Esophagus (tissue), 2 donors: Measurements from ENCODE around the gene RPS16. TPM values are rescaled to one million over a fixed set of nuclear protein-coding genes. Genes with fewer than 3 reads are reported as not detected.
A peak's percentile ranks its signal among the peaks of the same experiment; 100 is the strongest.

Source experiments
- H3K27ac ChIP-seq, 2 donors: one replicate each; pipeline ENCODE4 v1.5.1; 2013; ENCODE audit warnings: low read depth in 2 of 2, mild to moderate bottlenecking in 2 of 2, inconsistent platforms in 1 of 2, low read length in 1 of 2, moderate library complexity in 1 of 2
- H3K27me3 ChIP-seq, 2 donors: one replicate each; pipeline ENCODE4 v1.6.1; 2013; ENCODE audit warnings: low read length in 2 of 2, control low read depth in 1 of 2, mild to moderate bottlenecking in 1 of 2; ENCODE audit not compliant: insufficient read depth in 2 of 2, control insufficient read depth in 1 of 2
- H3K36me3 ChIP-seq, 2 donors: one replicate each; pipeline ENCODE4 v1.6.1; 2013; ENCODE audit warnings: low read length in 1 of 2; ENCODE audit not compliant: control insufficient read depth in 2 of 2, insufficient read depth in 2 of 2
- H3K4me1 ChIP-seq, 2 donors: one replicate each; pipeline ENCODE4 v1.6.1; 2013; ENCODE audit warnings: low read length in 1 of 2; ENCODE audit not compliant: control insufficient read depth in 2 of 2, insufficient read depth in 2 of 2
- H3K4me3 ChIP-seq, 2 donors: one replicate each; pipeline ENCODE4 v1.5.1; 2013; ENCODE audit warnings: low read length in 2 of 2, mild to moderate bottlenecking in 2 of 2, low read depth in 1 of 2, moderate library complexity in 1 of 2
- H3K9me3 ChIP-seq, 2 donors: one replicate each; pipeline ENCODE4 v1.6.1; 2013; ENCODE audit warnings: mild to moderate bottlenecking in 2 of 2, low read depth in 1 of 2, low read length in 1 of 2, moderate library complexity in 1 of 2; ENCODE audit not compliant: control insufficient read depth in 2 of 2, insufficient read depth in 1 of 2
- WGBS, 2 donors: extraction: QIAGEN DNeasy Blood & Tissue Kit; methylation state at CpG; one replicate each; pipeline ENCODE4 v1.1.7; 2013; 5-methylcytosine and 5-hydroxymethylcytosine counted together
- polyA plus RNA-seq, 2 donors: library from polyadenylated mRNA; stranded (reverse); fragments of 200-250 nt; gene quantifications; one replicate each; pipeline ENCODE4 v1.2.3, GENCODE V29; 2013
- donor health status: healthy with polysubstance abuse.
- donor health status: Bipolar disorder and iron deficiency.

The RPS16 gene
- polyA plus RNA-seq, 2 donors: 1,628 to 3,096 TPM

GRCh38 chr19:39413911-39414608 is 21.7 kb downstream of the RPS16 start:
- peak overlapping the region; percentile 86 to 94 for H3K27ac ChIP-seq

DNA sequence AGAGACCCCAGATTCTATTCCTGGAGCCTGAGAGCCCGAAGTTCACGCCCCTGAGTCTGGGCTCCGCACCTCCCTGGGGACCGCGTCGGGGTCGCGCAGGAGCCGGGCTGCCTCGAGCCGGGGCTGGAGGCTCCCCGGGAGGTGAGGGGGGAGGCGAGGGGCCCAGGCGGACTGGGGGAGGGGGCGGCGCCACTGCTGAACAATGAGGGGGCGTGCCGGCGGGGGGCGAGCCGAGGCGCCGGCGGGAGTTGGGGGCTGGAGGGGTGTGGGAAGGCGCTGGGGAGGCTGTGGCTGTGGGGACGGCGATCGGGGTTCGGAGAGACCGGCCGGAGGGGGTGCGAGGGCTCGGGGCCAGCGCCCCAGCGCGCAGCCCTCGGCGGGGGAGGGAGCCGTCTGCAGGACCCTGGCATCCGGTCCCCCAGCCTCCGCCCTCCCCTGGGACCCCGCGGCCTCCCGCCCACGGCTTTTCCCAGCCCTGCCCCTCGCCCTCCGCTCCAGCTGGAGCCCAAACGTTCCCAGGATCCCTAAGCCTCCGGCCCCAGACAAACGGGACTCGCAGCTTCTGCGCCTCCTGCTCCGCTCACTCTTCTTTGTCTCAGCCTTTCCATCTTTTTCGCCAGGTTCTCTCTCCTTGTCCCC is 22.4 kb downstream of the RPS16 start:
- H3K9me3 ChIP-seq: no peaks in the 10 kb centered on the region
- WGBS, 2 donors: 2 to 3% methylated on average over 43 to 54 of the region's 54 CpGs
- peak overlapping the region; percentile 86 to 94 for H3K27ac ChIP-seq
- H3K4me3 ChIP-seq: peak overlapping the region; percentile 56 to 61
- H3K36me3 ChIP-seq: peaks cover 0 to 4% of the 10 kb centered on the region in 2 donors
- peaks cover 5 to 7% of the 10 kb centered on the region in 2 donors for H3K4me1 ChIP-seq
- no peaks in the 10 kb centered on the region for H3K27me3 ChIP-seq

More at GRCh38 chr19:39413911-39414608, 21.7 kb downstream of the RPS16 start:
- WGBS, 2 donors: 43 to 46% methylated on average over 18 of the region's 18 CpGs
- Histone ChIP-seq H3K27me3 (no peaks in the 10 kb centered on the region), H3K36me3 (no peaks in the 10 kb centered on the region), H3K4me1 (peaks cover 5 to 7% of the 10 kb centered on the region in 2 donors), H3K9me3 (no peaks in the 10 kb centered on the region), H3K4me3 (peak overlapping the region; percentile 56 to 61)

- Histone ChIP-seq H3K36me3 (peaks cover 4 to 9% of the 10 kb centered on the region in 2 donors), H3K4me1 (peaks cover 5 to 7% of the 10 kb centered on the region in 2 donors), H3K9me3 (no peaks in the 10 kb centered on the region), H3K27ac (peak overlapping the region; percentile 86 to 94), H3K4me3 (peak overlapping the region; percentile 56 to 61), H3K27me3 (no peaks in the 10 kb centered on the region)
- 0% methylated on average over 24 of the region's 24 CpGs for WGBS, 2 donors
Observed at GRCh38 chr19:39412867-39413271, 22.9 kb downstream of the RPS16 start.

- Histone ChIP-seq H3K4me3 (peak within 1 kb of the TSS; percentile 61 to 94), H3K4me1 (peaks cover 5 to 7% of the 10 kb centered on the region in 2 donors), H3K27me3 (no peaks in the 10 kb centered on the region), H3K9me3 (no peaks in the 10 kb centered on the region), H3K36me3 (peaks cover 7 to 11% of the 10 kb centered on the region in 2 donors), H3K27ac (peak within 1 kb of the TSS; percentile 100)
- WGBS, 2 donors: 0% methylated on average over 59 to 60 of the region's 60 CpGs
Observed at GRCh38 chr19:39412100-39412866, 23.5 kb downstream of the RPS16 start, which contains the start of gene PLEKHG2. TSS of gene PLEKHG2 (plus strand) at chr19:39412669. CDS start at chr19:39414087, 1,418 bp downstream.

DNA sequence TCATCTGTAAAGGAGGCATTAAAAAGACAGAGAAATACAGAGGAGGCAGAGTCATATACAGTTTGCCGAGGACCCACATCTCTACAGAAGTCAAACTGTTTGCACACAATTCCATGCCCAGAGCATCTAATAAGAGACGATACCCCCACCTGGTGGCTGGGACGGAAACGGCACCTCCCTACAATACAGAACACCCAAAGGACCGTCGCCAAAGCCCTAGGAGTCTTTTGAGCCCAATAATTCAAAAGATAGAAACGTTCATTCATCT is 24.0 kb downstream of the RPS16 start:
- no peaks in the 10 kb centered on the region for H3K9me3 ChIP-seq
- H3K27me3 ChIP-seq: no peaks in the 10 kb centered on the region
- peak overlapping the region in 1 of 2 donors; percentile 94 for H3K4me3 ChIP-seq
- whole genome bisulfite sequencing, 2 donors: 0% methylated on average over 7 of the region's 7 CpGs
- peaks cover 5 to 7% of the 10 kb centered on the region in 2 donors for H3K4me1 ChIP-seq
- peaks cover 7 to 11% of the 10 kb centered on the region in 2 donors for H3K36me3 ChIP-seq
- H3K27ac ChIP-seq: peak overlapping the region; percentile 81 to 100

DNA sequence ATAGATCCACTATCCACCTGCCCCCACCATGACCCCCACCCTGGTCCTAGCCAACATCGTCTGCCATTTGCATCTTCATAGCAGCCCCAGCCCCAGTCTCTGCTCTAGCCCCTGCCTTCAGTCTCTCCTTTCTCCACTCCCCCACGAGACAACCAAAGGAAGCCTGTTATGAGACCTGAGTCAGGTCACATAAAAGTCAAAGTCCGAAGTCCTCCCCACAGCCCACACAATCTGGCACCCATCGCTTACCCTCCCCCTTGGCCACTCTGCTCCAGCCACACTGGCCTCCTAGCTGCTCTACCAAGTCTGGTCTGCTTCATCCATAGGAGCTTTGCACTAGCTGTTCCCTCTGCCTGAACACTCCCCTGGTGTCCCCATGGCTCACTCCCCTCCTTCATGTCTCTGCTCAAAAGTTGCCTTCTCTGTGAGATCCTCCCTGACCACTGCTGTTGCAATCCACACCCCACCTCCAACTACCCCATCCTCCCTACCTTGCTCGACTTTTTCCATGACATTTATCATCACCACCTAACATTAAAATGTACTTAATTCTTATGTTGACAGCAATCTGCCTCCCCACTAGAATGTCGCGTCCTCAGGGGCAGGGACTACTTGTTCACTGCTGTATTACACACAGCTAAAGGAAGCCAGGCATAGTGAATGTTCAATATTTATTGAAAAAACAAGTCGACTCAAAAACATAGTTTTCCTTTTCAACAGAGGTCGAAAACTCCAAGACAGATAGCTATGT is 24.5 kb downstream of the RPS16 start:
- Histone ChIP-seq H3K27ac (peak overlapping the region; percentile 100), H3K36me3 (peaks cover 7 to 11% of the 10 kb centered on the region in 2 donors), H3K27me3 (no peaks in the 10 kb centered on the region), H3K4me3 (peak overlapping the region in 1 of 2 donors; percentile 94), H3K9me3 (no peaks in the 10 kb centered on the region), H3K4me1 (peaks cover 5 to 7% of the 10 kb centered on the region in 2 donors)
- 9 to 15% methylated on average over 9 of the region's 9 CpGs for WGBS, 2 donors

DNA sequence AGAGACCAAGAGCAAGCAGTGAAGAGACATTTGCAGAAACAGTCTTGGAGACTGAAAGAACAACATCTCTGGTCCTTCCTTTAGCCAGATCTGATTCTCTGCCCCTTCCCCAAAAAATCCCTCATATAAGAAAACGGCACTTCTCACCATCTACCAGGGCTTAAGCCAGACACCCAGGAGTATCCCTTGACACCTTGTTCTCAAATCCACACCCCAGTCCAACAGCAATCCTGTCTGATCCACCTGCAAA is 25.0 kb downstream of the RPS16 start:
- Histone ChIP-seq H3K9me3 (no peaks in the 10 kb centered on the region), H3K36me3 (peaks cover 7 to 11% of the 10 kb centered on the region in 2 donors), H3K4me3 (peak overlapping the region; percentile 40 to 94), H3K4me1 (peaks cover 5 to 7% of the 10 kb centered on the region in 2 donors), H3K27me3 (no peaks in the 10 kb centered on the region), H3K27ac (peak overlapping the region; percentile 100)
- 35 to 40% methylated on average over 1 of the region's 1 CpG for WGBS, 2 donors

DNA sequence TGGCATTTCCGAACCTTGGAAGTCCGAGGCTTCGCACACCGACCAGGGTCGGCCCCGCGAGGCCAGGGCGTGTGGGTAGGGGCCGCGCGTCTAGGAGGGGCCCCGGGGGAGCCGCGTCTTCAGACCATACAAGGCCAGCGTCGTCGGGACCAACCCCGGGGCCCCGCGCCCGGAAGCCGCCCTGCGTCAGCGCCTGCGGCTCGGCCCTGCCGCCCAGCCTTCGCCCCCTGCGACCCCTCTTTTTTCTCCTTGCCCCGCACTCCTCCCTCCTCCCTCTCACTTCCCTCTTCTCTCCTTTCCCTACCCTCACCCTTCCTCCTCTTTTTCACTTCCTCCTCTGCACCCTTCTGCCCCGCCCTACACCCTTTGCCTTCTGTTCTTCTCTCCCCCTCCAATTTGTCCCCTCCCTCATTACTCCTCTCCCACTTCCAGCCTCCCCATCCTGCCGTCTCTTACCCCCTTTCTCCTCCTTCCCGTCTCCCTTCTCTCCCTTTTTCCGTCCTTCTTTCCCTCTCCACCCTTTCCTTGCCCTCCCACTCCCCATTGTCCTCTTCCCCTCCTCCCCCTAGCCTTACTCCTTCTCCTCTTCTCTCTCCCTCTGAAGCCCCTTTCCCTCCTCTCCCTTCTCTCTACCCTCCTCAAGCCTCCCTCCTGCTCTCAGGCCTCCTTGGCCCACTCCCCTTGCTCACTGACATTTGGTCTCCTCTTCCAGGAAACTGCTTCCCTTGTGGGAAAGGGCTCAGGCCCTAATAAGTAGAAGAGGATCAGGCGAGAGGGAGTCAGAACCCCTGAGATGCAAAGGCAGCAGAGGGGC is 25.5 kb downstream of the RPS16 start:
- H3K4me3 ChIP-seq: peak overlapping the region; percentile 40 to 94
- H3K27ac ChIP-seq: peak overlapping the region; percentile 100
- no peaks in the 10 kb centered on the region for H3K9me3 ChIP-seq
- 2 to 3% methylated on average over 31 to 35 of the region's 35 CpGs for WGBS, 2 donors
- H3K27me3 ChIP-seq: no peaks in the 10 kb centered on the region
- H3K4me1 ChIP-seq: peaks cover 4 to 7% of the 10 kb centered on the region in 2 donors
- H3K36me3 ChIP-seq: peaks cover 7 to 11% of the 10 kb centered on the region in 2 donors
